Activated CD4-positive, alpha-beta T cell treated with anti-CD3 and anti-CD28 coated beads for 4 hours (primary cell): ENCODE data around the gene PNMA6E.

Experiments
- DNase-seq, 2 donors: peaks; one replicate each; pipeline ENCODE4 v3.0.0-alpha.2; 2020

The PNMA6E gene

DNA sequence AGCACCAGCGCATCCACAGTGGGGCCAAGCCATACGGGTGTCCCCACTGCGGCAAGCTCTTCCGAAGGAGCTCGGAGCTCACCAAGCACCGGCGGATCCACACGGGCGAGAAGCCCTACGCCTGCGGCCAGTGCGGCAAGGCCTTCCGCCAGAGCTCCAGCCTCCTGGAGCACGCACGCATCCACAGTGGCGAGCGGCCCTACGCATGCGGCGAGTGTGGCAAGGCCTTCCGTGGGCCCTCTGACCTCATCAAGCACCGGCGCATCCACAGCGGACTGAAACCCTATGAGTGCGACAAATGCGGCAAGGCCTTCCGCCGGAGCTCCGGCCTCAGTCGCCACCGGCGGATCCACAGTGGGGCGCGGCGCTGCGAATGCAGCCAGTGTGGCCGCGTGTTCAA lies 53.6 kb downstream of the PNMA6E start:
- no peak for DNase-seq
